CD4-positive, CD25-positive, alpha-beta regulatory T cell (primary cell): Measurements from ENCODE around the gene RAD51B. TPM values are rescaled to one million over a fixed set of nuclear protein-coding genes. Genes with fewer than 3 reads are reported as not detected.
"Not testable (repeated sequence)": the region's sequence is repeated elsewhere in the genome, so short reads cannot be mapped to it uniquely, and the experiment has no call there.

Experiments
- ATAC-seq, 2 donors: fragments of 150-1000 bp; cut with Tn5 transposase; one replicate each; pipeline ENCODE4 v1.10.0; 2021; ENCODE audit warnings: low read depth in 2 of 2, moderate number of reproducible peaks in 2 of 2, moderate library complexity in 1 of 2
- DNase-seq, 3 donors: peaks; one replicate each; pipeline versions ENCODE4 v3.0.0 to v3.0.0-alpha.2; 2012 to 2022; ENCODE audit warnings: mixed read lengths in 1 of 3
- H3K27ac ChIP-seq: one replicate; pipeline ENCODE4 v1.7.0; 2013; ENCODE audit warnings: mild to moderate bottlenecking, low read length; ENCODE audit not compliant: insufficient read depth, poor library complexity, severe bottlenecking
- H3K27me3 ChIP-seq: one replicate; pipeline ENCODE4 v1.7.0; 2013; ENCODE audit warnings: low read length; ENCODE audit not compliant: control insufficient read depth, insufficient read depth
- H3K36me3 ChIP-seq: one replicate; pipeline ENCODE4 v1.7.0; 2013; ENCODE audit warnings: mild to moderate bottlenecking, low read length, moderate library complexity; ENCODE audit not compliant: control insufficient read depth, insufficient read depth
- H3K4me1 ChIP-seq: 2 replicates; pipeline ENCODE4 v1.7.0; 2013; ENCODE audit warnings: mild to moderate bottlenecking, low read length; ENCODE audit not compliant: insufficient read depth, control insufficient read depth, poor library complexity, severe bottlenecking
- H3K4me3 ChIP-seq: one replicate; pipeline ENCODE4 v1.7.0; 2013; ENCODE audit warnings: low read depth, mild to moderate bottlenecking, low read length, moderate library complexity
- H3K9me3 ChIP-seq, 2 experiments: 1 replicate in 1 of 2; 2 replicates in 1 of 2; pipeline ENCODE4 v1.7.0; 2013; ENCODE audit warnings: low read length in 2 of 2, mild to moderate bottlenecking in 1 of 2, moderate library complexity in 1 of 2; ENCODE audit not compliant: control insufficient read depth in 2 of 2
- H3K27ac Mint-ChIP-seq, 3 donors: one replicate each; pipeline ENCODE4 v1.8.0; 2020 to 2022; ENCODE audit warnings: mild to moderate bottlenecking in 3 of 3, mixed read lengths in 3 of 3, moderate library complexity in 2 of 3
- H3K27me3 Mint-ChIP-seq: one replicate; pipeline ENCODE4 v1.8.0; 2022; ENCODE audit warnings: mild to moderate bottlenecking, mixed read lengths
- H3K36me3 Mint-ChIP-seq: one replicate; pipeline ENCODE4 v1.8.0; 2020; ENCODE audit warnings: mixed read lengths
- H3K4me1 Mint-ChIP-seq, 4 donors: one replicate each; pipeline ENCODE4 v1.8.0; 2020 to 2022; ENCODE audit warnings: mixed read lengths in 4 of 4, mild to moderate bottlenecking in 1 of 4
- H3K4me3 Mint-ChIP-seq, 4 donors: one replicate each; pipeline ENCODE4 v1.8.0; 2020 to 2022; ENCODE audit warnings: mild to moderate bottlenecking in 4 of 4, mixed read lengths in 4 of 4, moderate library complexity in 3 of 4
- H3K9me3 Mint-ChIP-seq, 7 donors: one replicate each; pipeline ENCODE4 v1.8.0; 2020 to 2022; ENCODE audit warnings: mixed read lengths in 7 of 7, mild to moderate bottlenecking in 3 of 7, moderate library complexity in 2 of 7
- polyA plus RNA-seq, 4 donors: library from polyadenylated mRNA; unstranded; fragments of 300-500 nt; fragmentation: Illumina TruSeq; gene quantifications; one replicate each; pipeline ENCODE4 v1.2.3, GENCODE V29; 2021
- total RNA-seq: library from RNA; stranded (reverse); gene quantifications from one replicate; pipeline ENCODE4 v1.2.3, GENCODE V29; 2022

RAD51B gene
- total and polyA plus RNA-seq, 5 donors from 2014 or later = 19.1 to 40.2 (median 28.1) TPM

DNA sequence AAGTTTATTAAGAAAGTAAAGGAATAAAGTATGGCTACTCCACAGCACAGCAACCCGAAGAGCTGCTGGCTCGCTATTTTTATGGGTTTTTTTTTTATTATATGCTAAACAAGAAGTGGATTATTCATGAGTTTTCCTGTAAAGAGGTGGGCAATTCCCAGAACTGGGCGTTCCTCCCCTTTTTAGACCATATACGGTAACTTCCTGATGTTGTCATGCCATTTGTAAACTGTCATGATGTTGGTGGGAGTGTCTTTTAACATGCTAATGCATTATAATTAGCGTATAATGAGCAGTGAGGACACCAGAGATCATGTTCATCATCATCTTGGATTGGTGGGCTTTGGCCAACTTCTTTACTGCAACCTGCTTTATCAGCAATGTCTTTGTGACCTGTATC, 600.8 kb downstream of the RAD51B start:
- DNase-seq = no peak
- no peaks in the 10 kb centered on the region for H3K36me3 ChIP-seq
- ATAC-seq = no peak
- Mint-ChIP-seq H3K27me3 (no peaks in the 10 kb centered on the region), H3K4me3 (no peak overlapping the region), H3K9me3 (no peaks in the 10 kb centered on the region), H3K27ac (no peak overlapping the region), H3K4me1 (peaks cover 14 to 26% (median 23%) of the 10 kb centered on the region in 4 donors), H3K36me3 (peaks cover 15% of the 10 kb centered on the region)
- no peaks in the 10 kb centered on the region for H3K27me3 ChIP-seq
- H3K4me1 ChIP-seq = peaks cover 4% of the 10 kb centered on the region
- H3K9me3 ChIP-seq = no peaks in the 10 kb centered on the region
- H3K27ac ChIP-seq = no peak overlapping the region
- H3K4me3 ChIP-seq = no peak overlapping the region

- Histone ChIP-seq H3K9me3 (no peaks in the 10 kb centered on the region), H3K4me3 (no peak overlapping the region), H3K4me1 (peaks cover 4% of the 10 kb centered on the region), H3K36me3 (no peaks in the 10 kb centered on the region), H3K27ac (no peak overlapping the region), H3K27me3 (no peaks in the 10 kb centered on the region)
- Mint-ChIP-seq H3K27ac (peak overlapping the region in 1 of 3 donors; percentile 60), H3K9me3 (no peaks in the 10 kb centered on the region), H3K4me1 (peaks cover 14 to 25% (median 21%) of the 10 kb centered on the region in 4 donors), H3K27me3 (no peaks in the 10 kb centered on the region), H3K36me3 (peaks cover 13% of the 10 kb centered on the region), H3K4me3 (no peak overlapping the region)
- no peak for ATAC-seq
- DNase-seq = no peak
Observed at GRCh38 chr14:68421116-68421515, 601.5 kb downstream of the RAD51B start.

DNA sequence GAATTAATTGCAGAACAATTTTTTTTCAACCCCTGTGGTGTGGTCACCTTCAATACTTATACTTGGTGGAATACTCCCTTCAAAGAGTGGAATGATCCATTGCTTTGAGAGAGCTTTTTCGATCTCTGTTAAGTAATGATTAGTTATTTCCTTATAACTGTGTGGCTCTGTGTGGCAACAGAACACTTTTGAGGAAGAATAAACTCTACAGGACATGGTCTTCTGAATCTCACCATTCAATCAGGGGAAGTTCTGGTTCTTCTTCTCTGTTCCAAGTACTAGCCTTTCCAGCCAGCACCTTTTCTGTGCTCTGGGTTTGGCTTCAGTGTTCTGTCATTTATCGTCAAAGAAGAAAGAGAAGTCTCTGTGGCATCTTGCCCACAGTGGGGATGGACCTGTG, 604.1 kb downstream of the RAD51B start:
- no peak overlapping the region for H3K27ac ChIP-seq
- no peak overlapping the region for H3K4me3 ChIP-seq
- H3K36me3 ChIP-seq = no peaks in the 10 kb centered on the region
- DNase-seq = no peak
- no peaks in the 10 kb centered on the region for H3K27me3 ChIP-seq
- Mint-ChIP-seq H3K27me3 (no peaks in the 10 kb centered on the region), H3K4me1 (peaks cover 10 to 28% (median 16%) of the 10 kb centered on the region in 4 donors), H3K36me3 (peaks cover 12% of the 10 kb centered on the region), H3K27ac (peak overlapping the region in 2 of 3 donors; percentile 47 to 49), H3K4me3 (no peak overlapping the region), H3K9me3 (peaks cover 0 to 2% (median 0%) of the 10 kb centered on the region in 7 donors)
- no peak for ATAC-seq
- H3K4me1 ChIP-seq = peaks cover 4% of the 10 kb centered on the region
- no peaks in the 10 kb centered on the region for H3K9me3 ChIP-seq

DNA sequence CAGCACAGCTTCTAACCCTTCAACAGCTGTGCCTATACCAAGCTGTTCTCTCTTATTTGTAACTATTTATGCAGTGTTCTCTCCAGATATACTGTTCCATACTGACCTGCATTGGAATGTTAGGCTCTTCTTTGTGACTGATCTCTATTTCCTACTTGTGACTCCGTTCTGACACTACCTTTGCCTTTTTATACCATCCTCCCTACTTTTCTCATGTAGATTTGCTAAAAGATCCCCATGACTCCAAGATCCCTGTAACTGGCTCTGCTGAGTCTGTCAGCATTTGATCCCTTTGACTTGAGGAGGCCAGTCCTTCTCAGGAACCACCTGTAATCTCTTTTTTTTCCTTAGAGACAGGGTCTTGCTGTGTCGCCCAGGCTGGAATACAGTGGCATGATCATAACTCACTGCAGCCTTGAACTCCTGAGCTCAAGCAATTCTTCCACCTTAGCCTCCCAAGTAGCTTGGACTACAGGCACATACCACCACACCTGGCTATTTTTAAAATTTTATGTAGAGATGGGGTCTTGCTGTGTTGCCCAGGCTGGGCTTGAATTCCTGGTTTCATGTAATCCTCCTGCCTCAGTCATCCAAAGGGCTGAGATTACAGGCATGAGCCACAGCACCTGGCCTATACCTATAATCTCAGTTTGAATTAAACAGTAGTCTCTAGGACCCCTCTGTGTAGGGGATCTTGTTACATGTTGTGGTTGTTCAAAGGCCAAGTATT, 605.0 kb downstream of the RAD51B start:
- Histone ChIP-seq H3K4me3 (no peak overlapping the region), H3K27ac (no peak overlapping the region), H3K9me3 (no peaks in the 10 kb centered on the region), H3K4me1 (peaks cover 3% of the 10 kb centered on the region), H3K27me3 (no peaks in the 10 kb centered on the region), H3K36me3 (no peaks in the 10 kb centered on the region)
- no peak for DNase-seq
- Mint-ChIP-seq H3K4me1 (peaks cover 3 to 24% (median 10%) of the 10 kb centered on the region in 4 donors), H3K4me3 (no peak overlapping the region), H3K27ac (peak overlapping the region in 2 of 3 donors; percentile 47), H3K27me3 (no peaks in the 10 kb centered on the region), H3K36me3 (peaks cover 12% of the 10 kb centered on the region), H3K9me3 (peaks cover 0 to 9% (median 0%) of the 10 kb centered on the region in 7 donors)
- no peak for ATAC-seq

GRCh38 chr14:68426661-68427549, 607.3 kb downstream of the RAD51B start:
- Histone ChIP-seq H3K9me3 (no peaks in the 10 kb centered on the region), H3K4me3 (no peak overlapping the region), H3K27ac (no peak overlapping the region), H3K4me1 (no peaks in the 10 kb centered on the region), H3K27me3 (no peaks in the 10 kb centered on the region), H3K36me3 (no peaks in the 10 kb centered on the region)
- no peaks in the 10 kb centered on the region for H3K27me3 Mint-ChIP-seq
- H3K27ac Mint-ChIP-seq = no peak overlapping the region
- no peak overlapping the region for H3K4me3 Mint-ChIP-seq
- DNase-seq (no peak), ATAC-seq (no peak)
- peaks cover 0 to 13% (median 0%) of the 10 kb centered on the region in 7 donors for H3K9me3 Mint-ChIP-seq
- H3K4me1 Mint-ChIP-seq = peaks cover 0 to 14% (median 5%) of the 10 kb centered on the region in 4 donors
- peaks cover 12% of the 10 kb centered on the region for H3K36me3 Mint-ChIP-seq

- Mint-ChIP-seq H3K9me3 (peaks cover 0 to 13% (median 0%) of the 10 kb centered on the region in 7 donors), H3K4me1 (peaks cover 0 to 14% (median 5%) of the 10 kb centered on the region in 4 donors), H3K4me3 (no peak overlapping the region), H3K27ac (no peak overlapping the region), H3K36me3 (peaks cover 11% of the 10 kb centered on the region), H3K27me3 (no peaks in the 10 kb centered on the region)
- Histone ChIP-seq H3K27me3 (no peaks in the 10 kb centered on the region), H3K4me1 (no peaks in the 10 kb centered on the region), H3K27ac (no peak overlapping the region), H3K4me3 (no peak overlapping the region), H3K36me3 (no peaks in the 10 kb centered on the region), H3K9me3 (no peaks in the 10 kb centered on the region)
- DNase-seq (no peak), ATAC-seq (no peak)
Observed at GRCh38 chr14:68427550-68427890, 607.9 kb downstream of the RAD51B start.

GRCh38 chr14:68428900-68429299, 609.3 kb downstream of the RAD51B start:
- H3K27ac ChIP-seq, H3K4me1 ChIP-seq, H3K27ac Mint-ChIP-seq, H3K36me3 ChIP-seq, H3K4me3 ChIP-seq, DNase-seq, H3K36me3 Mint-ChIP-seq, H3K27me3 Mint-ChIP-seq, H3K27me3 ChIP-seq, ATAC-seq, H3K4me3 Mint-ChIP-seq, H3K9me3 ChIP-seq: not testable (repeated sequence)
- Mint-ChIP-seq H3K4me1 (peaks cover 0 to 12% (median 4%) of the 10 kb centered on the region in 4 donors), H3K9me3 (peaks cover 0 to 13% (median 0%) of the 10 kb centered on the region in 7 donors)
